CD4-positive, alpha-beta T cell (primary cell): ENCODE results near the gene SAMMSON. TPM values are rescaled to one million over a fixed set of nuclear protein-coding genes. Genes with fewer than 3 reads are reported as not detected.

Source experiments
- ATAC-seq: fragments of 200-7000 bp; cut with Tn5 transposase; one replicate; pipeline ENCODE4 v1.10.0; 2022; ENCODE audit warnings: mild to moderate bottlenecking; ENCODE audit not compliant: poor library complexity
- CTCF ChIA-PET: fragments of 350-600 bp; sonication (Branson Sonifier 250); formaldehyde crosslinking; loops from one replicate; lab custom pipeline; 2021; ENCODE audit warnings: antibody characterized with exemption, inconsistent platforms; lab: Charles Lee
- POLR2A ChIA-PET: fragments of 350-600 bp; sonication (Branson Sonifier 250); formaldehyde crosslinking; loops from one replicate; lab custom pipeline; 2021; ENCODE audit warnings: antibody characterized with exemption, inconsistent platforms; lab: Charles Lee
- DNase-seq, 14 experiments: peaks; one replicate each; pipeline ENCODE4 v3.0.0-alpha.2; 2013 to 2020; ENCODE audit warnings: mixed read lengths in 2 of 14
- H3K27ac ChIP-seq, 2 donors: one replicate each; pipeline versions ENCODE4 v1.5.1 to v1.7.0; 2013; ENCODE audit warnings: low read length in 2 of 2, low read depth in 1 of 2, mild to moderate bottlenecking in 1 of 2
- H3K27me3 ChIP-seq, 2 experiments: 1 replicate in 1 of 2; 2 replicates in 1 of 2; pipeline versions ENCODE4 v1.6.1 to v1.7.0; 2013; ENCODE audit warnings: low read length in 2 of 2, control low read depth in 1 of 2, mild to moderate bottlenecking in 1 of 2, moderate library complexity in 1 of 2; ENCODE audit not compliant: insufficient read depth in 2 of 2, control insufficient read depth in 1 of 2
- H3K36me3 ChIP-seq: one replicate; pipeline ENCODE4 v1.6.1; 2013; ENCODE audit warnings: low read length, control low read depth; ENCODE audit not compliant: insufficient read depth
- H3K4me1 ChIP-seq: one replicate; pipeline ENCODE4 v1.6.1; 2013; ENCODE audit warnings: low read length, control low read depth; ENCODE audit not compliant: insufficient read depth
- H3K4me3 ChIP-seq: one replicate; pipeline ENCODE4 v1.5.1; 2013; ENCODE audit warnings: mild to moderate bottlenecking, low read length, moderate library complexity
- H3K9me3 ChIP-seq, 2 experiments: 1 replicate in 1 of 2; 2 replicates in 1 of 2; pipeline versions ENCODE4 v1.6.1 to v1.7.0; 2013; ENCODE audit warnings: low read length in 2 of 2, mild to moderate bottlenecking in 2 of 2, control low read depth in 1 of 2, moderate library complexity in 1 of 2; ENCODE audit not compliant: control insufficient read depth in 1 of 2, insufficient read depth in 1 of 2
- H3K27ac Mint-ChIP-seq: one replicate; pipeline ENCODE4 v1.8.0; 2020; ENCODE audit warnings: mixed read lengths
- H3K27me3 Mint-ChIP-seq: one replicate; pipeline ENCODE4 v1.8.0; 2021; ENCODE audit warnings: mixed read lengths
- H3K36me3 Mint-ChIP-seq: one replicate; pipeline ENCODE4 v1.8.0; 2021; ENCODE audit warnings: low read depth, mixed read lengths
- H3K4me1 Mint-ChIP-seq: one replicate; pipeline ENCODE4 v1.8.0; 2021; ENCODE audit warnings: low read depth, mixed read lengths
- H3K4me3 Mint-ChIP-seq: one replicate; pipeline ENCODE4 v1.8.0; 2020; ENCODE audit warnings: mild to moderate bottlenecking, mixed read lengths
- H3K9me3 Mint-ChIP-seq: one replicate; pipeline ENCODE4 v1.8.0; 2020; ENCODE audit warnings: mixed read lengths
- intact Hi-C, 2 experiments: fragments of 100-400 bp; cut with DNase I in 1 of 2; cut with micrococcal nuclease in 1 of 2; formaldehyde crosslinking; loops; one replicate each; pipeline versions ENCODE4 v1.15.1 to v1.9.0; 2023 to 2025; cut with DNase I, micrococcal nuclease
- total RNA-seq, 174 experiments: library from RNA in 2 of 174; stranded (reverse) in 2 of 174; gene quantifications; one replicate each; pipeline ENCODE4 v1.2.3 and lab custom pipeline; 2021 to 2026
- TF ChIP-seq, protein P1 (sequence below): fragments of 200-600 bp; IDR thresholded peaks from one replicate; pipeline ENCODE4 v1.8.0; 2022; ENCODE audit warnings: antibody characterized with exemption, mild to moderate bottlenecking

SAMMSON gene
- total RNA-seq, 2 experiments from 2014 or later, result not detected

- DNase-seq, result no peak
- CTCF ChIA-PET, result no interaction called here
- no peak overlapping the region for H3K4me3 Mint-ChIP-seq
- TF ChIP-seq, protein P1, sequence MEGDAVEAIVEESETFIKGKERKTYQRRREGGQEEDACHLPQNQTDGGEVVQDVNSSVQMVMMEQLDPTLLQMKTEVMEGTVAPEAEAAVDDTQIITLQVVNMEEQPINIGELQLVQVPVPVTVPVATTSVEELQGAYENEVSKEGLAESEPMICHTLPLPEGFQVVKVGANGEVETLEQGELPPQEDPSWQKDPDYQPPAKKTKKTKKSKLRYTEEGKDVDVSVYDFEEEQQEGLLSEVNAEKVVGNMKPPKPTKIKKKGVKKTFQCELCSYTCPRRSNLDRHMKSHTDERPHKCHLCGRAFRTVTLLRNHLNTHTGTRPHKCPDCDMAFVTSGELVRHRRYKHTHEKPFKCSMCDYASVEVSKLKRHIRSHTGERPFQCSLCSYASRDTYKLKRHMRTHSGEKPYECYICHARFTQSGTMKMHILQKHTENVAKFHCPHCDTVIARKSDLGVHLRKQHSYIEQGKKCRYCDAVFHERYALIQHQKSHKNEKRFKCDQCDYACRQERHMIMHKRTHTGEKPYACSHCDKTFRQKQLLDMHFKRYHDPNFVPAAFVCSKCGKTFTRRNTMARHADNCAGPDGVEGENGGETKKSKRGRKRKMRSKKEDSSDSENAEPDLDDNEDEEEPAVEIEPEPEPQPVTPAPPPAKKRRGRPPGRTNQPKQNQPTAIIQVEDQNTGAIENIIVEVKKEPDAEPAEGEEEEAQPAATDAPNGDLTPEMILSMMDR, result no peak
- H3K27me3 ChIP-seq, result no peaks in the 10 kb centered on the region
- no peak overlapping the region for H3K27ac Mint-ChIP-seq
- no peaks in the 10 kb centered on the region for H3K9me3 Mint-ChIP-seq
- no peaks in the 10 kb centered on the region for H3K36me3 Mint-ChIP-seq
- H3K36me3 ChIP-seq, result no peaks in the 10 kb centered on the region
- H3K27ac ChIP-seq, result no peak overlapping the region
- H3K4me3 ChIP-seq, result no peak overlapping the region
- no peaks in the 10 kb centered on the region for H3K4me1 ChIP-seq
- ATAC-seq, result no peak
- H3K27me3 Mint-ChIP-seq, result peaks cover 4% of the 10 kb centered on the region
- H3K4me1 Mint-ChIP-seq, result no peaks in the 10 kb centered on the region
- POLR2A ChIA-PET, result no interaction called here
- no peaks in the 10 kb centered on the region for H3K9me3 ChIP-seq
- intact Hi-C loops, result no loop called here
These were observed 28.8 kb downstream of the SAMMSON start for GRCh38 chr3:70028361-70028760.

GRCh38 chr3:70038693-70039092 lies 39.2 kb downstream of the SAMMSON start:
- ChIA-PET CTCF (no interaction called here), POLR2A (no interaction called here)
- H3K27me3 ChIP-seq, result no peaks in the 10 kb centered on the region
- H3K27ac ChIP-seq, result no peak overlapping the region
- Mint-ChIP-seq H3K9me3 (no peaks in the 10 kb centered on the region), H3K4me1 (no peaks in the 10 kb centered on the region), H3K27me3 (peaks cover 4% of the 10 kb centered on the region), H3K4me3 (no peak overlapping the region), H3K27ac (no peak overlapping the region), H3K36me3 (no peaks in the 10 kb centered on the region)
- no peaks in the 10 kb centered on the region for H3K36me3 ChIP-seq
- intact Hi-C loops, result no loop called here
- ATAC-seq (no peak), DNase-seq (no peak)
- H3K4me1 ChIP-seq, result no peaks in the 10 kb centered on the region
- no peaks in the 10 kb centered on the region for H3K9me3 ChIP-seq
- TF ChIP-seq, protein P1, result no peak
- no peak overlapping the region for H3K4me3 ChIP-seq

GRCh38 chr3:70040386-70040785 lies 40.9 kb downstream of the SAMMSON start:
- no peaks in the 10 kb centered on the region for H3K4me1 Mint-ChIP-seq
- H3K4me3 Mint-ChIP-seq, result no peak overlapping the region
- Histone ChIP-seq H3K27ac (no peak overlapping the region), H3K9me3 (no peaks in the 10 kb centered on the region), H3K4me1 (no peaks in the 10 kb centered on the region), H3K27me3 (no peaks in the 10 kb centered on the region), H3K4me3 (no peak overlapping the region), H3K36me3 (no peaks in the 10 kb centered on the region)
- ATAC-seq, result no peak
- H3K36me3 Mint-ChIP-seq, result no peaks in the 10 kb centered on the region
- CTCF ChIA-PET, result no interaction called here
- POLR2A ChIA-PET, result no interaction called here
- TF ChIP-seq, protein P1, result no peak
- intact Hi-C loops, result no loop called here
- peaks cover 4% of the 10 kb centered on the region for H3K27me3 Mint-ChIP-seq
- H3K27ac Mint-ChIP-seq, result no peak overlapping the region
- no peak for DNase-seq
- no peaks in the 10 kb centered on the region for H3K9me3 Mint-ChIP-seq
